ENCODE measurements around the gene OR2J3. TPM values are rescaled to one million over a fixed set of nuclear protein-coding genes. Genes with fewer than 3 reads are reported as not detected.
"Not testable (repeated sequence)": the region's sequence is repeated elsewhere in the genome, so short reads cannot be mapped to it uniquely, and the experiment has no call there.

OR2J3 gene
- total and polyA plus RNA-seq, 2 donors (not counting 3 experiments of a cell fraction or from before 2014, with no cell fraction given), result not detected

DNA sequence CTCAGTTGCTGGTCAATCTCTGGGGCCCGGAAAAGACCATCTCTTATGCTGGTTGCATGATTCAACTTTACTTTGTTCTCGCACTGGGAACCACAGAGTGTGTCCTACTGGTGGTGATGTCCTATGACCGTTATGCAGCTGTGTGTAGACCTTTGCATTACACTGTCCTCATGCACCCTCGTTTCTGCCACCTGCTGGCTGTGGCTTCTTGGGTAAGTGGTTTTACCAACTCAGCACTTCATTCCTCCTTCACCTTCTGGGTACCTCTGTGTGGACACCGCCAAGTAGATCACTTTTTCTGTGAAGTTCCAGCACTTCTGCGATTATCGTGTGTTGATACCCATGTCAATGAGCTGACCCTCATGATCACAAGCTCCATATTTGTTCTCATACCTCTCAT, 4.3 kb downstream of the OR2J3 start:
- intact Hi-C loops (cut with micrococcal nuclease), result no loop called here
- DNase-seq (ENCODE audit: low read depth, low spot score) (no peak), FAIRE-seq (no peak)
- Histone ChIP-seq H3K27me3 (ENCODE audit: control insufficient read depth in 2 of 2, insufficient read depth in 2 of 2, low read length in 2 of 2) (no peaks in the 10 kb centered on the region), H3K9ac (replicated peaks; ENCODE audit: extremely low read depth, insufficient read depth, low read length) (no peak overlapping the region), H3K9me1 (replicated peaks; ENCODE audit: control insufficient read depth, extremely low read depth, insufficient read depth, low read length) (no peaks in the 10 kb centered on the region), H3K36me3 (ENCODE audit: control insufficient read depth in 2 of 2, extremely low read depth in 1 of 2, insufficient read depth in 2 of 2, low read length in 2 of 2) (no peaks in the 10 kb centered on the region), H3K4me2 (ENCODE audit: insufficient read depth, low read length) (no peak overlapping the region), H3K9me3 (replicated peaks; ENCODE audit: control insufficient read depth, insufficient read depth, low read length) (no peaks in the 10 kb centered on the region), H4K20me1 (replicated peaks; ENCODE audit: control insufficient read depth, extremely low read depth, insufficient read depth, low read length) (no peaks in the 10 kb centered on the region), H2AFZ (ENCODE audit: low read depth, low read length) (no peak overlapping the region), H3K27ac (ENCODE audit: insufficient read depth, low read depth, low read length) (no peak overlapping the region), H3K4me1 (ENCODE audit: control insufficient read depth, extremely low read depth, insufficient read depth, low read length) (no peaks in the 10 kb centered on the region), H3K79me2 (ENCODE audit: control insufficient read depth, insufficient read depth, low read length) (no peaks in the 10 kb centered on the region), H3K4me3 (replicated peaks in 1 of 3; ENCODE audit: insufficient read depth in 1 of 3, low read depth in 1 of 3, low read length in 3 of 3) (no peak overlapping the region)
- CTCF ChIA-PET, result no interaction called here
- dilution Hi-C loops (cut with MboI; ENCODE audit: extremely low pct_ligation_motif_present, low sequenced_read_pairs), result no loop called here
- BruUV-seq (replicated peaks), result no TSS peak
- POLR2A ChIA-PET, result no interaction called here
- TF ChIP-seq, protein P1, sequence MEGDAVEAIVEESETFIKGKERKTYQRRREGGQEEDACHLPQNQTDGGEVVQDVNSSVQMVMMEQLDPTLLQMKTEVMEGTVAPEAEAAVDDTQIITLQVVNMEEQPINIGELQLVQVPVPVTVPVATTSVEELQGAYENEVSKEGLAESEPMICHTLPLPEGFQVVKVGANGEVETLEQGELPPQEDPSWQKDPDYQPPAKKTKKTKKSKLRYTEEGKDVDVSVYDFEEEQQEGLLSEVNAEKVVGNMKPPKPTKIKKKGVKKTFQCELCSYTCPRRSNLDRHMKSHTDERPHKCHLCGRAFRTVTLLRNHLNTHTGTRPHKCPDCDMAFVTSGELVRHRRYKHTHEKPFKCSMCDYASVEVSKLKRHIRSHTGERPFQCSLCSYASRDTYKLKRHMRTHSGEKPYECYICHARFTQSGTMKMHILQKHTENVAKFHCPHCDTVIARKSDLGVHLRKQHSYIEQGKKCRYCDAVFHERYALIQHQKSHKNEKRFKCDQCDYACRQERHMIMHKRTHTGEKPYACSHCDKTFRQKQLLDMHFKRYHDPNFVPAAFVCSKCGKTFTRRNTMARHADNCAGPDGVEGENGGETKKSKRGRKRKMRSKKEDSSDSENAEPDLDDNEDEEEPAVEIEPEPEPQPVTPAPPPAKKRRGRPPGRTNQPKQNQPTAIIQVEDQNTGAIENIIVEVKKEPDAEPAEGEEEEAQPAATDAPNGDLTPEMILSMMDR (IDR thresholded peaks at IDR 0.05; ENCODE audit: extremely low read depth in 1 of 2, insufficient read depth in 1 of 2, low read depth in 1 of 2, low read length in 2 of 2), result no peak
- TF ChIP-seq POLR2A (IDR thresholded peaks at IDR 0.05; ENCODE audit: low read depth, low read length) (no peak), EZH2 (IDR thresholded peaks at IDR 0.05; ENCODE audit: borderline replicate concordance, low read depth, low read length, severe bottlenecking) (no peak), JUN (IDR thresholded peaks at IDR 0.05; ENCODE audit: borderline replicate concordance, insufficient read depth, insufficient read length, low read depth) (no peak)

DNA sequence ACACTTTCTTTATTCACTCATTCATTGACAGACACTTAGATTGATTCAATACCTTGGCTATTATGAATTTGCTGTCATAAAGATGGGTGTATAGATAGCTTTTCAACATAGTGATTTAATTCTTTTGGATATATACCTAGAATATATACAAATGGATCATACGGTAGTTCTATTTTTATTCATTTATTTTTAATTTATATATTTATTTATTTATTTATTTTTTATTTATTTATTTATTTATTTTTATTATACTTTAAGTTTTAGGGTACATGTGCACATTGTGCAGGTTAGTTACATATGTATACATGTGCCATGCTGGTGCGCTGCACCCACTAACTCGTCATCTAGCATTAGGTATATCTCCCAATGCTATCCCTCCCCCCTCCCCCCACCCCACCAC, 7.1 kb downstream of the OR2J3 start:
- H3K27ac ChIP-seq (ENCODE audit: insufficient read depth, low read depth, low read length); BruUV-seq (replicated peaks); H3K4me1 ChIP-seq (ENCODE audit: control insufficient read depth, extremely low read depth, insufficient read depth, low read length); FAIRE-seq; H4K20me1 ChIP-seq (replicated peaks; ENCODE audit: control insufficient read depth, extremely low read depth, insufficient read depth, low read length); dilution Hi-C loops (cut with MboI; ENCODE audit: extremely low pct_ligation_motif_present, low sequenced_read_pairs); H2AFZ ChIP-seq (ENCODE audit: low read depth, low read length); H3K9ac ChIP-seq (replicated peaks; ENCODE audit: extremely low read depth, insufficient read depth, low read length); CTCF ChIA-PET; H3K4me3 ChIP-seq (replicated peaks in 1 of 3; ENCODE audit: insufficient read depth in 1 of 3, low read depth in 1 of 3, low read length in 3 of 3); H3K9me1 ChIP-seq (replicated peaks; ENCODE audit: control insufficient read depth, extremely low read depth, insufficient read depth, low read length); H3K27me3 ChIP-seq (ENCODE audit: control insufficient read depth in 2 of 2, insufficient read depth in 2 of 2, low read length in 2 of 2); POLR2A ChIA-PET; DNase-seq (ENCODE audit: low read depth, low spot score); H3K36me3 ChIP-seq (ENCODE audit: control insufficient read depth in 2 of 2, extremely low read depth in 1 of 2, insufficient read depth in 2 of 2, low read length in 2 of 2); H3K4me2 ChIP-seq (ENCODE audit: insufficient read depth, low read length); intact Hi-C loops (cut with micrococcal nuclease); H3K9me3 ChIP-seq (replicated peaks; ENCODE audit: control insufficient read depth, insufficient read depth, low read length); H3K79me2 ChIP-seq (ENCODE audit: control insufficient read depth, insufficient read depth, low read length): not testable (repeated sequence)
